Left ventricle myocardium inferior (tissue), 1 donor: ENCODE measurements around the gene GPR22. TPM values are rescaled to one million over a fixed set of nuclear protein-coding genes. Genes with fewer than 3 reads are reported as not detected.
A peak's percentile ranks its signal among the peaks of the same experiment; 100 is the strongest.

Experiments
- DNase-seq: peaks from one replicate; pipeline ENCODE4 v3.0.0-alpha.2; 2020
- H3K27ac ChIP-seq: fragments of 200-600 bp; replicated peaks from 2 replicates; pipeline ENCODE4 v1.8.0; 2021
- H3K27me3 ChIP-seq: fragments of 200-600 bp; 2 replicates; pipeline ENCODE4 v1.8.0; 2021; ENCODE audit warnings: low read depth
- H3K36me3 ChIP-seq: fragments of 200-600 bp; 2 replicates; pipeline ENCODE4 v1.8.0; 2021
- H3K4me1 ChIP-seq: fragments of 200-600 bp; 2 replicates; pipeline ENCODE4 v1.8.0; 2021
- H3K4me3 ChIP-seq: fragments of 200-600 bp; 2 replicates; pipeline ENCODE4 v1.8.0; 2021; ENCODE audit warnings: mild to moderate bottlenecking, moderate library complexity
- H3K9me3 ChIP-seq: fragments of 200-600 bp; replicated peaks from 2 replicates; pipeline ENCODE4 v1.8.0; 2021
- CTCF ChIP-seq: fragments of 200-600 bp; IDR thresholded peaks from 2 replicates; pipeline ENCODE4 v1.8.0; 2021; ENCODE audit warnings: antibody characterized with exemption, mild to moderate bottlenecking, borderline replicate concordance
- intact Hi-C: fragments of 100-400 bp; cut with micrococcal nuclease; formaldehyde crosslinking; loops from one replicate; pipeline ENCODE4 v1.11.0; 2022
- total RNA-seq: library from RNA; stranded (reverse); fragmentation: NEBNext Ultra II Directional; extraction: Animal tissue kit (Norgen Biotek cat#: 25700); gene quantifications from one replicate; pipeline ENCODE4 v1.2.1, GENCODE V29; 2021
- donor health status: DM: no; HTN: yes; CAD: no; lungs with severe emphysema.

Gene GPR22
- total RNA-seq, 1 donor from 2014 or later, result 23.0 TPM

GRCh38 chr7:107464666-107465226 is 5.1 kb upstream of the GPR22 start:
- intact Hi-C loops, result loop anchor here (5.0 to 10.0 kb wide), 3 partner anchors 260 to 410 kb away; no protein-coding TSS in a partner anchor
- H3K4me3 ChIP-seq, result no peak overlapping the region
- H3K9me3 ChIP-seq, result no peaks in the 10 kb centered on the region
- no peaks in the 10 kb centered on the region for H3K36me3 ChIP-seq
- H3K27me3 ChIP-seq, result no peaks in the 10 kb centered on the region
- TF ChIP-seq CTCF, result no peak
- no peak overlapping the region for H3K27ac ChIP-seq
- DNase-seq, result no peak
- peaks cover 40% of the 10 kb centered on the region for H3K4me1 ChIP-seq

- Histone ChIP-seq H3K4me3 (no peak overlapping the region), H3K27ac (peak overlapping the region; percentile 84), H3K36me3 (no peaks in the 10 kb centered on the region), H3K9me3 (no peaks in the 10 kb centered on the region), H3K27me3 (no peaks in the 10 kb centered on the region), H3K4me1 (peaks cover 36% of the 10 kb centered on the region)
- TF ChIP-seq CTCF, result no peak
- intact Hi-C loops, result loop anchor here (10.0 kb wide), 2 partner anchors 263 to 407 kb away; no protein-coding TSS in a partner anchor
- DNase-seq, result no peak
Measured at GRCh38 chr7:107467972-107468371, 1.9 kb upstream of the GPR22 start.

- H3K27me3 ChIP-seq, result no peaks in the 10 kb centered on the region
- no peaks in the 10 kb centered on the region for H3K36me3 ChIP-seq
- peak overlapping the region; percentile 84 for H3K27ac ChIP-seq
- intact Hi-C loops, result loop anchor here (10.0 kb wide), 2 partner anchors 264 to 406 kb away; no protein-coding TSS in a partner anchor
- no peaks in the 10 kb centered on the region for H3K9me3 ChIP-seq
- DNase-seq, result no peak
- peaks cover 27% of the 10 kb centered on the region for H3K4me1 ChIP-seq
- H3K4me3 ChIP-seq, result peak overlapping the region; percentile 61
- TF ChIP-seq CTCF, result no peak
Measured at GRCh38 chr7:107468824-107469223, 1.0 kb upstream of the GPR22 start.

- Histone ChIP-seq H3K27ac (peak overlapping the region; percentile 84), H3K9me3 (no peaks in the 10 kb centered on the region), H3K4me1 (peaks cover 13% of the 10 kb centered on the region), H3K27me3 (no peaks in the 10 kb centered on the region), H3K36me3 (no peaks in the 10 kb centered on the region), H3K4me3 (peak overlapping the region; percentile 61)
- peak; percentile 55 for TF ChIP-seq CTCF
- no peak for DNase-seq
- intact Hi-C loops, result no loop called here
Measured at GRCh38 chr7:107471292-107472070, 1.6 kb downstream of the GPR22 start.

- Histone ChIP-seq H3K4me3 (peak overlapping the region; percentile 61), H3K36me3 (no peaks in the 10 kb centered on the region), H3K9me3 (no peaks in the 10 kb centered on the region), H3K27me3 (no peaks in the 10 kb centered on the region), H3K4me1 (peaks cover 13% of the 10 kb centered on the region), H3K27ac (peak overlapping the region; percentile 84)
- TF ChIP-seq CTCF, result no peak
- DNase-seq, result no peak
- intact Hi-C loops, result no loop called here
Measured at GRCh38 chr7:107472116-107472515, 2.3 kb downstream of the GPR22 start.
